ENCODE data around the gene PODNL1.

- TF ChIP-seq, protein P1, sequence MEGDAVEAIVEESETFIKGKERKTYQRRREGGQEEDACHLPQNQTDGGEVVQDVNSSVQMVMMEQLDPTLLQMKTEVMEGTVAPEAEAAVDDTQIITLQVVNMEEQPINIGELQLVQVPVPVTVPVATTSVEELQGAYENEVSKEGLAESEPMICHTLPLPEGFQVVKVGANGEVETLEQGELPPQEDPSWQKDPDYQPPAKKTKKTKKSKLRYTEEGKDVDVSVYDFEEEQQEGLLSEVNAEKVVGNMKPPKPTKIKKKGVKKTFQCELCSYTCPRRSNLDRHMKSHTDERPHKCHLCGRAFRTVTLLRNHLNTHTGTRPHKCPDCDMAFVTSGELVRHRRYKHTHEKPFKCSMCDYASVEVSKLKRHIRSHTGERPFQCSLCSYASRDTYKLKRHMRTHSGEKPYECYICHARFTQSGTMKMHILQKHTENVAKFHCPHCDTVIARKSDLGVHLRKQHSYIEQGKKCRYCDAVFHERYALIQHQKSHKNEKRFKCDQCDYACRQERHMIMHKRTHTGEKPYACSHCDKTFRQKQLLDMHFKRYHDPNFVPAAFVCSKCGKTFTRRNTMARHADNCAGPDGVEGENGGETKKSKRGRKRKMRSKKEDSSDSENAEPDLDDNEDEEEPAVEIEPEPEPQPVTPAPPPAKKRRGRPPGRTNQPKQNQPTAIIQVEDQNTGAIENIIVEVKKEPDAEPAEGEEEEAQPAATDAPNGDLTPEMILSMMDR (IDR thresholded peaks at IDR 0.05; ENCODE audit: low read depth, low read length, poor library complexity, severe bottlenecking), result no peak
- TF ChIP-seq EZH2phosphoT487 (IDR thresholded peaks at IDR 0.05; ENCODE audit: borderline replicate concordance, low read length), result no peak
Measured at GRCh38 chr19:13979244-13979615, 41.0 kb upstream of the PODNL1 start.
